Activated CD8-positive, alpha-beta T cell treated with anti-CD3 and anti-CD28 coated beads for 36 hours (primary cell): ENCODE measurements around the gene DHRSX. TPM values are rescaled to one million over a fixed set of nuclear protein-coding genes. Genes with fewer than 3 reads are reported as not detected.
A peak's percentile ranks its signal among the peaks of the same experiment; 100 is the strongest.

Source experiments
- ATAC-seq: fragments of 200-7000 bp; cut with Tn5 transposase; one replicate; pipeline ENCODE4 v1.10.0; 2021; ENCODE audit warnings: mild to moderate bottlenecking, moderate library complexity
- CTCF ChIA-PET: fragments of 350-600 bp; sonication (Branson Sonifier 250); formaldehyde crosslinking; loops from one replicate; lab custom pipeline; 2021; ENCODE audit warnings: antibody characterized with exemption; lab: Charles Lee
- POLR2A ChIA-PET: fragments of 350-600 bp; sonication (Branson Sonifier 250); formaldehyde crosslinking; loops from one replicate; lab custom pipeline; 2021; ENCODE audit warnings: antibody characterized with exemption; lab: Charles Lee
- DNase-seq: peaks from one replicate; pipeline ENCODE4 v3.0.0-alpha.2; 2020
- H3K27ac Mint-ChIP-seq: one replicate; pipeline ENCODE4 v1.8.0; 2021; ENCODE audit warnings: mild to moderate bottlenecking, mixed read lengths
- H3K27me3 Mint-ChIP-seq: one replicate; pipeline ENCODE4 v1.8.0; 2021; ENCODE audit warnings: mixed read lengths
- H3K36me3 Mint-ChIP-seq: one replicate; pipeline ENCODE4 v1.8.0; 2021; ENCODE audit warnings: low read depth, mixed read lengths
- H3K4me1 Mint-ChIP-seq: one replicate; pipeline ENCODE4 v1.8.0; 2021; ENCODE audit warnings: low read depth, mixed read lengths
- H3K4me3 Mint-ChIP-seq: one replicate; pipeline ENCODE4 v1.8.0; 2021; ENCODE audit warnings: mild to moderate bottlenecking, moderate library complexity, mixed read lengths
- H3K9me3 Mint-ChIP-seq: one replicate; pipeline ENCODE4 v1.8.0; 2021; ENCODE audit warnings: mixed read lengths
- intact Hi-C: fragments of 100-400 bp; cut with micrococcal nuclease; formaldehyde crosslinking; loops from one replicate; pipeline ENCODE4 v1.10.0; 2022
- total RNA-seq, 2 experiments: library from RNA; stranded (reverse); gene quantifications; one replicate each; pipeline ENCODE4 v1.2.3, GENCODE V29; 2021
- TF ChIP-seq, protein P1 (sequence below): fragments of 200-600 bp; IDR thresholded peaks from one replicate; pipeline ENCODE4 v1.8.0; 2022; ENCODE audit warnings: antibody characterized with exemption, mild to moderate bottlenecking

DHRSX gene, protein sequence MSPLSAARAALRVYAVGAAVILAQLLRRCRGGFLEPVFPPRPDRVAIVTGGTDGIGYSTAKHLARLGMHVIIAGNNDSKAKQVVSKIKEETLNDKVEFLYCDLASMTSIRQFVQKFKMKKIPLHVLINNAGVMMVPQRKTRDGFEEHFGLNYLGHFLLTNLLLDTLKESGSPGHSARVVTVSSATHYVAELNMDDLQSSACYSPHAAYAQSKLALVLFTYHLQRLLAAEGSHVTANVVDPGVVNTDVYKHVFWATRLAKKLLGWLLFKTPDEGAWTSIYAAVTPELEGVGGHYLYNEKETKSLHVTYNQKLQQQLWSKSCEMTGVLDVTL
- total RNA-seq: 10 to 100 TPM; 19.7 to 22.0 TPM

DNA sequence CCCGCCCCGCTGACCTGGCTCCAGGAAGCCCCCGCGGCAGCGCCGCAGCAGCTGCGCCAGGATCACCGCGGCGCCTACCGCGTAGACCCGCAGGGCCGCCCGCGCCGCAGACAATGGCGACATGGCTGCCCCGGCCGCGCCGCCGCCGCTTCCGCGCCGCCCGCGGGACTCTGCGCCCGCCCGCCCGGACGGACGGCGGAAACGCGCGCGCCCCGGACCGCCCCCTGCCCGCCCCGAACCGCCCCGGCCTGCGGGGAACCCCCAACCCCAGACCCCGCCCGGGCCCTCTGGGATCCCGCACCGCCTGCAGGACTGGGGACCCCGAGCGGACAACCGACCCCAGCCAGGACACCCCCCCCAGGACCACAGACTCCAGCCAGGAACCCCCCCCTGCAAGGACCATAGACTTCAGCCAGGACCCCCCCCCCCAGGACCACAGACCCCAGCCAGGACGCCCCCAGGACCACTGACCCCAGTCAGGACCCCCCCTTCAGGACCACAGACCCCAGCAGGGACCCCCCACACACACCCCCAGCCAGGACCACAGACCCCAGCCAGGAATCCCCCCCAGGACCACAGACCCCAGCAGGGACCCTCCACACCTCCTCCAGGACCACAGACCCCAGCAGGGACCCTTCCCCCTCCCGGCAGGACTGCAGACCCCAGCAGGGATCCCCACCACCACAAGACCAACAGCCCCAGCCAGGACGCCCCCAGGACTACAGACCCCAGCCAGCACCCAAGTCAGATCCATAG, at the start of gene DHRSX, which contains the start of gene ZBED1:
TSS of gene DHRSX (minus strand) at position 174 of the 756 bp plus-strand sequence. CDS start at position 123, 51 bp downstream.
TSS of gene ZBED1 (minus strand) at position 174 of the 756 bp plus-strand sequence. CDS start 10,257 bp downstream, outside the sequence.
- CTCF ChIA-PET: no interaction called here
- peak within 1 kb of the TSS; percentile 87 for H3K27ac Mint-ChIP-seq
- peak within 1 kb of the TSS; percentile 74 for H3K4me3 Mint-ChIP-seq
- H3K9me3 Mint-ChIP-seq: no peaks in the 10 kb centered on the region
- POLR2A ChIA-PET: no interaction called here
- ATAC-seq (peak; percentile 82), DNase-seq (peak; percentile 48)
- no peaks in the 10 kb centered on the region for H3K27me3 Mint-ChIP-seq
- intact Hi-C loops: no loop called here
- TF ChIP-seq, protein P1, sequence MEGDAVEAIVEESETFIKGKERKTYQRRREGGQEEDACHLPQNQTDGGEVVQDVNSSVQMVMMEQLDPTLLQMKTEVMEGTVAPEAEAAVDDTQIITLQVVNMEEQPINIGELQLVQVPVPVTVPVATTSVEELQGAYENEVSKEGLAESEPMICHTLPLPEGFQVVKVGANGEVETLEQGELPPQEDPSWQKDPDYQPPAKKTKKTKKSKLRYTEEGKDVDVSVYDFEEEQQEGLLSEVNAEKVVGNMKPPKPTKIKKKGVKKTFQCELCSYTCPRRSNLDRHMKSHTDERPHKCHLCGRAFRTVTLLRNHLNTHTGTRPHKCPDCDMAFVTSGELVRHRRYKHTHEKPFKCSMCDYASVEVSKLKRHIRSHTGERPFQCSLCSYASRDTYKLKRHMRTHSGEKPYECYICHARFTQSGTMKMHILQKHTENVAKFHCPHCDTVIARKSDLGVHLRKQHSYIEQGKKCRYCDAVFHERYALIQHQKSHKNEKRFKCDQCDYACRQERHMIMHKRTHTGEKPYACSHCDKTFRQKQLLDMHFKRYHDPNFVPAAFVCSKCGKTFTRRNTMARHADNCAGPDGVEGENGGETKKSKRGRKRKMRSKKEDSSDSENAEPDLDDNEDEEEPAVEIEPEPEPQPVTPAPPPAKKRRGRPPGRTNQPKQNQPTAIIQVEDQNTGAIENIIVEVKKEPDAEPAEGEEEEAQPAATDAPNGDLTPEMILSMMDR: no peak
- peaks cover 23% of the 10 kb centered on the region for H3K4me1 Mint-ChIP-seq
- peaks cover 21% of the 10 kb centered on the region for H3K36me3 Mint-ChIP-seq

DNA sequence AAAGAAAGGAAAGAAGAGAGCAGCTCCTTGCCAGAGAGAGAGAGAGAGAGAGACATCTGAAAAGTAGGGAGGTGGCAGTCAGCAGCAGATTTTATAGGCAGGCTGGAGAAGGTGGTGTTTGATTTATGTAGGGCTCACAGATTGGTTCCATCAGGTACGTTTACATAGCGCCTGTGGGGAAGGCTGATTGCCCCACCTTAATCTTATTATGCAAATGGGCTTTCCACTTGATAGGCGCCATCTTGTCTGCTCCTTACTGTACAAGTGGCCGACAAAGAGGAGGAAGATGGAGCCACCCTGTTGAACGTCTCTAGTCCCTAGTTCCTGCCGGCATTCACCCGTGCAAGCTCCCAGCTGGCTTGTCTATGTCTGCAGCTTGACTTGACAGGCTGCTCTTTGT, 49.1 kb upstream of the DHRSX start:
- no peaks in the 10 kb centered on the region for H3K4me1 Mint-ChIP-seq
- H3K36me3 Mint-ChIP-seq: no peaks in the 10 kb centered on the region
- ChIA-PET CTCF (no interaction called here), POLR2A (no interaction called here)
- H3K4me3 Mint-ChIP-seq: no peak overlapping the region
- no peak for DNase-seq
- H3K9me3 Mint-ChIP-seq: peaks cover 8% of the 10 kb centered on the region
- intact Hi-C loops: no loop called here
- ATAC-seq: no peak
- no peak overlapping the region for H3K27ac Mint-ChIP-seq
- TF ChIP-seq, protein P1: no peak
- peaks cover 8% of the 10 kb centered on the region for H3K27me3 Mint-ChIP-seq

DNA sequence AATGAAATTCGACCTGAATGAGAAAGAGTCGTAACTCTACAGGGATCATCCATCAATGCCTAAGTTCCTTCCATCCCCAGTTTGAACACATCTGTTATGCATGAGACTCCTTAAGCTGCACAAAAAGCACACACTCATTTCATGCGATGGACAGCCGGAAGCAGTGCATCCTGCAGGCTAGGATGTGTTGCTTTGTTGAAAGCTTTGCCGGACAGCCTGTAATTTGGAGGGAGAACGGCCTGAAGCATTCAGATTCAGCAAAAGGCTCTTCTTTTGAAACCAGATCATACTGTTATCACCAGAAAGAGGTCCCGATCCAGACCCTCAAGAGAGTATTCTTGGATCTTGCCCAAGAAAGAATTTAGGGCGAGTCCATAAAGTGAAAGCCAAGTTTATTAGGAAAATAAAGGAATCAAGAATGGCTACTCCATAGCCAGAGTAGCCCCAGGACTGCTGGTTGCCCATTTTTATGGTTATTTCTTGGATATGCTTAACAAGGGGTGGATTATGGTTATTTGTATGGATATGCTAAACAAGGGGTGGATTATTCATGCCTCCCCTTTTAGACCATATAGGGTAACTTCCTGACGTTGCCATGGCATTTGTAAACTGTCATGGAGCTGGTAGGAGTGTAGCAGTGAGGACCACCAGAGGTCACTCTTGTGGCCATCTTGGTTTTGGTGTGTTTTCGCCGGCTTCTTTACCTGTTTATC, 48.1 kb upstream of the DHRSX start:
- intact Hi-C loops: no loop called here
- Mint-ChIP-seq H3K27ac (no peak overlapping the region), H3K4me1 (no peaks in the 10 kb centered on the region), H3K4me3 (no peak overlapping the region), H3K9me3 (peaks cover 8% of the 10 kb centered on the region), H3K36me3 (no peaks in the 10 kb centered on the region), H3K27me3 (peaks cover 5% of the 10 kb centered on the region)
- CTCF ChIA-PET: no interaction called here
- DNase-seq: no peak
- ATAC-seq: no peak
- POLR2A ChIA-PET: no interaction called here
- TF ChIP-seq, protein P1: no peak

DNA sequence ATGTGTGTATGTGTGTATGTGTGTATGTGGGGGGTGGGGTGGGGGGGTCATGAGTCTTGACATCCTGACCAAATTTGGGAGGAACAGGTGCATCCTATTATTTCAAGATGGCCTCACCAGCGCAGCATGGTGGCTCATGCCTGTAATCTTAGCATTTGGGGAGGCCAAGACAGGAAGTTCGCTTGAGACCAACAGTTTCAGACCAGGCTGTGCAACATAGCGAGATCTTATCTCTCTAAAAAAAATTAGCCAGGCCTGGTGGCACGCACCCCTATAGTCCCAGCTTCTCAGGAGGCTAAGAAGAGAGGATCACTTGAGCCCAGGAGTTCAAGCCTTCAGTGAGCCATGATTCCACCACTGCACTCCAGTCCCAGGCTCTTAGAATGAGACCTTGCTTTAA, 47.0 kb upstream of the DHRSX start:
- intact Hi-C loops: no loop called here
- H3K27ac Mint-ChIP-seq: no peak overlapping the region
- no peak for DNase-seq
- H3K4me1 Mint-ChIP-seq: no peaks in the 10 kb centered on the region
- no peaks in the 10 kb centered on the region for H3K36me3 Mint-ChIP-seq
- no peak for ATAC-seq
- TF ChIP-seq, protein P1: no peak
- peaks cover 8% of the 10 kb centered on the region for H3K9me3 Mint-ChIP-seq
- peaks cover 5% of the 10 kb centered on the region for H3K27me3 Mint-ChIP-seq
- no peak overlapping the region for H3K4me3 Mint-ChIP-seq
- ChIA-PET POLR2A (no interaction called here), CTCF (no interaction called here)
